Body of pancreas (tissue), 4 donors: Measurements from ENCODE around the gene IFNGR2.

Source experiments
- POLR2A ChIP-seq, 3 donors: fragments of 450-650 bp; IDR thresholded peaks; one replicate each; pipeline ENCODE4 v1.6.1; 2016; ENCODE audit warnings: antibody characterized with exemption in 3 of 3, mild to moderate bottlenecking in 2 of 3
- TF ChIP-seq, protein P1 (sequence below), 7 experiments: fragments of 450-650 bp in 4 of 7; fragments of 200-600 bp in 3 of 7; sonication (generic) in 3 of 7; IDR thresholded peaks; one replicate each; pipeline ENCODE4 v1.5.1; 2016 to 2019; ENCODE audit warnings: antibody characterized with exemption in 7 of 7

DNA sequence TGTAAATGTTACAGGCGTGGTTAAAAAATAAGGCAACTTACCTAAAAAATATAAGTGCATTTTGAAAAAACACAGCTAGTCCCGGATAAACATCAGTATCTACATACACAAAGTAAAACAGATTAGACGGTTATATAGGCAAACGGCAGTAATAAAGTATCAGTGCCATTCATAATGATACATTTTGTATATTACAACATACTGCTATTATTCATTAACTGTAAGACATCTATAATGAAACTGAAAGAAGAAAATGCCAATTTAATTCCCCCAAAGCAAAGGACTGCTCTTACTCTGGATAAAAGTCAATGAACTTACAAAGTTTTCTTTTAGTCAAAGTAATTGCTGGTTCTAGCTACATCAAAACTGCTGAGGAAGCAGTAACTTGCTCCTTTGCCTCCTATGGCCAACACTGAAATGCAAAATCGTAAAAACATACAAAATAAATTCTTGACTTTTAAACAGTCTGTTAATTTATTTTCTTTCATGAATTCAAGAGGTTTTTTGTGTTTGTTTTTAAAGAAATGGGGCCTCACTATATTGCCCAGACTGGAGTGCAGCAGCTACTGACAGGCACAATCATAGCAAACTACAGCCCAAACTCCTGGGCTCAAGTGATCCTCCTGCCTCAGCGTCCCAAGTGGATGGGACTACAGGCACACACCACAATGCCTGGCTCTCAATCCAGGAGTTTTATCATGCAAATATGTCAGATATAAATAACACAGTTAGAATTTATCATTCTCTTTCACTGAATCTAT lies 52.7 kb downstream of the IFNGR2 start:
- TF ChIP-seq, protein P1, sequence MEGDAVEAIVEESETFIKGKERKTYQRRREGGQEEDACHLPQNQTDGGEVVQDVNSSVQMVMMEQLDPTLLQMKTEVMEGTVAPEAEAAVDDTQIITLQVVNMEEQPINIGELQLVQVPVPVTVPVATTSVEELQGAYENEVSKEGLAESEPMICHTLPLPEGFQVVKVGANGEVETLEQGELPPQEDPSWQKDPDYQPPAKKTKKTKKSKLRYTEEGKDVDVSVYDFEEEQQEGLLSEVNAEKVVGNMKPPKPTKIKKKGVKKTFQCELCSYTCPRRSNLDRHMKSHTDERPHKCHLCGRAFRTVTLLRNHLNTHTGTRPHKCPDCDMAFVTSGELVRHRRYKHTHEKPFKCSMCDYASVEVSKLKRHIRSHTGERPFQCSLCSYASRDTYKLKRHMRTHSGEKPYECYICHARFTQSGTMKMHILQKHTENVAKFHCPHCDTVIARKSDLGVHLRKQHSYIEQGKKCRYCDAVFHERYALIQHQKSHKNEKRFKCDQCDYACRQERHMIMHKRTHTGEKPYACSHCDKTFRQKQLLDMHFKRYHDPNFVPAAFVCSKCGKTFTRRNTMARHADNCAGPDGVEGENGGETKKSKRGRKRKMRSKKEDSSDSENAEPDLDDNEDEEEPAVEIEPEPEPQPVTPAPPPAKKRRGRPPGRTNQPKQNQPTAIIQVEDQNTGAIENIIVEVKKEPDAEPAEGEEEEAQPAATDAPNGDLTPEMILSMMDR (IDR thresholded peaks at IDR 0.05), result no peak
- TF ChIP-seq POLR2A (IDR thresholded peaks at IDR 0.05), result no peak
